Left ventricle myocardium inferior (tissue), 1 donor: Measurements from ENCODE around the gene TOP3B. TPM values are rescaled to one million over a fixed set of nuclear protein-coding genes. Genes with fewer than 3 reads are reported as not detected.

Experiments
- DNase-seq: peaks from one replicate; pipeline ENCODE4 v3.0.0-alpha.2; 2020
- H3K27ac ChIP-seq: fragments of 200-600 bp; replicated peaks from 2 replicates; pipeline ENCODE4 v1.8.0; 2021
- H3K27me3 ChIP-seq: fragments of 200-600 bp; 2 replicates; pipeline ENCODE4 v1.8.0; 2021; ENCODE audit warnings: low read depth
- H3K36me3 ChIP-seq: fragments of 200-600 bp; 2 replicates; pipeline ENCODE4 v1.8.0; 2021
- H3K4me1 ChIP-seq: fragments of 200-600 bp; 2 replicates; pipeline ENCODE4 v1.8.0; 2021
- H3K4me3 ChIP-seq: fragments of 200-600 bp; 2 replicates; pipeline ENCODE4 v1.8.0; 2021; ENCODE audit warnings: mild to moderate bottlenecking, moderate library complexity
- H3K9me3 ChIP-seq: fragments of 200-600 bp; replicated peaks from 2 replicates; pipeline ENCODE4 v1.8.0; 2021
- CTCF ChIP-seq: fragments of 200-600 bp; IDR thresholded peaks from 2 replicates; pipeline ENCODE4 v1.8.0; 2021; ENCODE audit warnings: antibody characterized with exemption, mild to moderate bottlenecking, borderline replicate concordance
- intact Hi-C: fragments of 100-400 bp; cut with micrococcal nuclease; formaldehyde crosslinking; loops from one replicate; pipeline ENCODE4 v1.11.0; 2022
- total RNA-seq: library from RNA; stranded (reverse); fragmentation: NEBNext Ultra II Directional; extraction: Animal tissue kit (Norgen Biotek cat#: 25700); gene quantifications from one replicate; pipeline ENCODE4 v1.2.1, GENCODE V29; 2021
- donor health status: DM: no; HTN: yes; CAD: no; lungs with severe emphysema.

TOP3B gene
- total RNA-seq, 1 donor from 2014 or later, result 11.2 TPM

GRCh38 chr22:21966643-21967516 lies 15.7 kb downstream of the TOP3B start:
- no peak for DNase-seq
- peaks cover 99% of the 10 kb centered on the region for H3K36me3 ChIP-seq
- no peaks in the 10 kb centered on the region for H3K27me3 ChIP-seq
- no peaks in the 10 kb centered on the region for H3K4me1 ChIP-seq
- TF ChIP-seq CTCF, result no peak
- intact Hi-C loops, result no loop called here
- no peaks in the 10 kb centered on the region for H3K9me3 ChIP-seq
- H3K27ac ChIP-seq, result no peak overlapping the region
- no peak overlapping the region for H3K4me3 ChIP-seq

- H3K4me1 ChIP-seq, result no peaks in the 10 kb centered on the region
- TF ChIP-seq CTCF, result no peak
- DNase-seq, result no peak
- no peaks in the 10 kb centered on the region for H3K27me3 ChIP-seq
- H3K27ac ChIP-seq, result no peak overlapping the region
- peaks cover 99% of the 10 kb centered on the region for H3K36me3 ChIP-seq
- no peak overlapping the region for H3K4me3 ChIP-seq
- intact Hi-C loops, result no loop called here
- H3K9me3 ChIP-seq, result no peaks in the 10 kb centered on the region
Measured at GRCh38 chr22:21965762-21966288, 16.8 kb downstream of the TOP3B start.

- no peak overlapping the region for H3K27ac ChIP-seq
- intact Hi-C loops, result no loop called here
Measured at GRCh38 chr22:21964918-21965484, 17.6 kb downstream of the TOP3B start.

GRCh38 chr22:21964234-21964633 lies 18.4 kb downstream of the TOP3B start:
- no peak for TF ChIP-seq CTCF
- no peak overlapping the region for H3K27ac ChIP-seq
- H3K4me3 ChIP-seq, result no peak overlapping the region
- H3K4me1 ChIP-seq, result no peaks in the 10 kb centered on the region
- intact Hi-C loops, result no loop called here
- DNase-seq, result no peak
- H3K36me3 ChIP-seq, result peaks cover 91% of the 10 kb centered on the region
- H3K9me3 ChIP-seq, result no peaks in the 10 kb centered on the region
- H3K27me3 ChIP-seq, result no peaks in the 10 kb centered on the region

More at GRCh38 chr22:21964918-21965484, 17.6 kb downstream of the TOP3B start:
- Histone ChIP-seq H3K9me3 (no peaks in the 10 kb centered on the region), H3K27me3 (no peaks in the 10 kb centered on the region), H3K4me3 (no peak overlapping the region), H3K36me3 (peaks cover 97% of the 10 kb centered on the region), H3K4me1 (no peaks in the 10 kb centered on the region)
- DNase-seq, result no peak
- TF ChIP-seq CTCF, result no peak

- DNase-seq, result no peak
- intact Hi-C loops, result no loop called here
- H3K4me1 ChIP-seq, result no peaks in the 10 kb centered on the region
Measured at GRCh38 chr22:21963790-21964211, 18.8 kb downstream of the TOP3B start.

More at GRCh38 chr22:21963790-21964211, 18.8 kb downstream of the TOP3B start:
- peaks cover 91% of the 10 kb centered on the region for H3K36me3 ChIP-seq
- no peak overlapping the region for H3K4me3 ChIP-seq
- H3K27me3 ChIP-seq, result no peaks in the 10 kb centered on the region
- TF ChIP-seq CTCF, result no peak
- H3K27ac ChIP-seq, result no peak overlapping the region
- H3K9me3 ChIP-seq, result no peaks in the 10 kb centered on the region
